ENCODE data around the gene ZNF48. TPM values are rescaled to one million over a fixed set of nuclear protein-coding genes. Genes with fewer than 3 reads are reported as not detected.

Gene ZNF48
- total RNA-seq, result 6.1 TPM
- long read RNA-seq, partial matches to known transcripts, result 0 of 6 reads
- long read RNA-seq, other reads (novel, unspliced or antisense), result 3 of 6 reads

GRCh38 chr16:30395155-30395991 is at the start of gene ZNF48:
Gene ZNF48, plus strand, starts transcription at chr16:30395420. Its CDS starts 375 bp downstream, at chr16:30395795.
- DNase-seq (ENCODE audit: low spot score), result peak; percentile 91
- intact Hi-C loops (cut with DNase I), result loop anchor here (2.0 to 5.0 kb wide), 2 partner anchors 17 to 43 kb away; no protein-coding TSS in a partner anchor

GRCh38 chr16:30346286-30346685 is 48.9 kb upstream of the ZNF48 start:
- intact Hi-C loops (cut with DNase I), result no loop called here
- peak; percentile 19 for DNase-seq (ENCODE audit: low spot score)

- intact Hi-C loops (cut with DNase I), result no loop called here
- no peak for DNase-seq (ENCODE audit: low spot score)
Measured at GRCh38 chr16:30348113-30348512, 47.1 kb upstream of the ZNF48 start.

- intact Hi-C loops (cut with DNase I), result no loop called here
- no peak for DNase-seq (ENCODE audit: low spot score)
Measured at GRCh38 chr16:30348929-30349328, 46.3 kb upstream of the ZNF48 start.

GRCh38 chr16:30349675-30350074 is 45.5 kb upstream of the ZNF48 start:
- intact Hi-C loops (cut with DNase I), result loop anchor here (5.0 kb wide), 1 partner anchor 48 kb away; the partner anchor contains the start of gene ZNF48
- no peak for DNase-seq (ENCODE audit: low spot score)

- intact Hi-C loops (cut with DNase I), result loop anchor here (5.0 kb wide), 1 partner anchor 47 kb away; the partner anchor contains the start of gene ZNF48
- DNase-seq (ENCODE audit: low spot score), result no peak
Measured at GRCh38 chr16:30350134-30350871, 44.9 kb upstream of the ZNF48 start.

GRCh38 chr16:30351001-30351441 is 44.2 kb upstream of the ZNF48 start:
- DNase-seq (ENCODE audit: low spot score), result no peak
- intact Hi-C loops (cut with DNase I), result loop anchor here (5.0 kb wide), 1 partner anchor 46 kb away; the partner anchor contains the start of gene ZNF48

GRCh38 chr16:30351586-30352419 is 43.4 kb upstream of the ZNF48 start:
- intact Hi-C loops (cut with DNase I), result loop anchor here (5.0 kb wide), 1 partner anchor 45 kb away; the partner anchor contains the start of gene ZNF48
- DNase-seq (ENCODE audit: low spot score), result peak; percentile 89

GRCh38 chr16:30352488-30353401 is 42.5 kb upstream of the ZNF48 start:
- no peak for DNase-seq (ENCODE audit: low spot score)
- intact Hi-C loops (cut with DNase I), result loop anchor here (5.0 kb wide), 1 partner anchor 45 kb away; the partner anchor contains the start of gene ZNF48

- DNase-seq (ENCODE audit: low spot score), result no peak
- intact Hi-C loops (cut with DNase I), result loop anchor here (5.0 kb wide), 1 partner anchor 44 kb away; the partner anchor contains the start of gene ZNF48
Measured at GRCh38 chr16:30353438-30354129, 41.6 kb upstream of the ZNF48 start.

GRCh38 chr16:30354423-30355143 is 40.6 kb upstream of the ZNF48 start:
- DNase-seq (ENCODE audit: low spot score), result no peak
- intact Hi-C loops (cut with DNase I), result loop anchor here (5.0 kb wide), 1 partner anchor 43 kb away; the partner anchor contains the start of gene ZNF48

- DNase-seq (ENCODE audit: low spot score), result peak; percentile 99
- intact Hi-C loops (cut with DNase I), result no loop called here
Measured at GRCh38 chr16:30355144-30355953, 39.9 kb upstream of the ZNF48 start, which contains the start of gene CD2BP2. Gene CD2BP2, minus strand, starts transcription at chr16:30355308. Its CDS starts 627 bp downstream, at chr16:30354681.

- DNase-seq (ENCODE audit: low spot score), result no peak
- intact Hi-C loops (cut with DNase I), result no loop called here
Measured at GRCh38 chr16:30355954-30356308, 39.3 kb upstream of the ZNF48 start.

- DNase-seq (ENCODE audit: low spot score), result no peak
- intact Hi-C loops (cut with DNase I), result no loop called here
Measured at GRCh38 chr16:30356401-30357084, 38.7 kb upstream of the ZNF48 start.

GRCh38 chr16:30357085-30357714 is 38.0 kb upstream of the ZNF48 start:
- no peak for DNase-seq (ENCODE audit: low spot score)
- intact Hi-C loops (cut with DNase I), result no loop called here
